ENCODE data around the gene NIPA2.

The NIPA2 gene

DNA sequence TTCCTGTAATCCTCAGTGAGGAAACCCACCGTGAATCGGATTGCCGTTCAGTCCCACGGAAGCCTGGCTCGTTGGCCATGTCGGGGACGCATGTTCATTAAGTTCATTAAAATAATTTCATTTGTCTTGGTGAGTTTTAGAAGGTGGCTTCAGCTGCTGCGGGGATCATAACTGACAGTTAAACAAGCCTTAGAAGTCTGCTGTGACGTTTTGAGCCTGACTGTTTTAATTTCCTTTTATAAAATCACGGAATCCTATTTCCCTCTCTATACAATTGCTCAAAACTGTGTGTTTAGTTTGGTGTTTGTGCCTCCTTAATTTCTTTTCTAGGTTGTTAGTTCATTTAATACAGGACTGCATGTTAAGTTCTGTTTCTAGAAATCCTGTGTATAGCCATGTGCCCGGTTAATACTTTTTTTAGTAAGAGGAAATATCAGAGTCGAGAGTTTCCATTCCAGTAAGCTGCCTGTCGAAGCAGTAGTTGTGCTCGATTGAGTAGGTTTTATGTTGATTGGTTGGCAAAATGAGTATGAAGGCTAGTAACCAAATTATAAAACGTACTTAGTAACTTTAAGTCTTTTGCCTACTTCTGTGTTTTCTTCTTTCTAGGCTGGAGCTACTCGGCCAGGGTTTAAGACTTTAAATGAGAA lies 705 bp downstream of the NIPA2 start:
- DNase-seq, result peak; percentile 32

DNA sequence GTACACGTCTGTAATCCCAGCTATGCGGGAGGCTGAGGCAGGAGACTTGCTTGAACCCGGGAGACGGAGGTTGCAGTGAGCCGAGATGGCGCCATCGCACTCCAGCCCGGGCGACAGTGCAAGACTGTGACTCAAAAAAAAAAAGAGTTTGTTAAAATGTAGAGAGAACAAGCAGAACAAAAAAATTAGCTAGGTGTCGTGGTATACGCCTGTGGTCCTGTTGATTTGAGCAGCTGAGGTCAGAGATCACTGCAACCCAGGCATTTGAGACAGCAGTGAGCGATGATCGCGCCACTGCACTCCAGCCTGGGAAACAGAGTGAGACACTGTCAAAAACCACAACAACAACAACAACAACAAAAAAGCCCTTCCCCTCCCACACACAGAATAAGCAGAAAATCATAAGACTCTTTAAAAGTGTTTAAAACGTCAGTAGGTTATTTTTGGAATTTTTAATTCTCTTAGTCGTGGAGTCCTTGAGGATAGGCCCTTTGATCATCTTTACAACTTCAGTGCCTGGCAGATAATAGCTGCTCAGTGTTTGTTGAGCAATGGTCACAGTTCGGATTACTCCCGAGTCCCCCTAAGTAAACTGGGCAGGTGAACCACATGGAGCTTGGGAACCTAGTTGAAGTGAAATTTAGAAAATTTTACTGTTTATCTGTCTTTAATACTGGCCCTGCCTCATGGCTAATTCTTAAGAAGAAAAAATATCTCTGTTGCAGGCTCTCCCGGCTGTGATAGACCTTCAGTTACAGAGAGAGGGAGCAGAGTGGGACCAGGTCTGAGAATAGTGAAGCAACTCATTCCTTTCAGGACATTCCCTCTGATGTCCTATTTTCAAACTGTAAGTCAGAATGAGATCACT lies 6.2 kb downstream of the NIPA2 start:
- DNase-seq, result no peak

GRCh38 chr15:22845289-22845900 lies 6.9 kb downstream of the NIPA2 start:
- no peak for DNase-seq

GRCh38 chr15:22846073-22846472 lies 7.6 kb downstream of the NIPA2 start:
- no peak for DNase-seq

GRCh38 chr15:22850055-22850454 lies 11.6 kb downstream of the NIPA2 start:
- DNase-seq, result no peak

DNA sequence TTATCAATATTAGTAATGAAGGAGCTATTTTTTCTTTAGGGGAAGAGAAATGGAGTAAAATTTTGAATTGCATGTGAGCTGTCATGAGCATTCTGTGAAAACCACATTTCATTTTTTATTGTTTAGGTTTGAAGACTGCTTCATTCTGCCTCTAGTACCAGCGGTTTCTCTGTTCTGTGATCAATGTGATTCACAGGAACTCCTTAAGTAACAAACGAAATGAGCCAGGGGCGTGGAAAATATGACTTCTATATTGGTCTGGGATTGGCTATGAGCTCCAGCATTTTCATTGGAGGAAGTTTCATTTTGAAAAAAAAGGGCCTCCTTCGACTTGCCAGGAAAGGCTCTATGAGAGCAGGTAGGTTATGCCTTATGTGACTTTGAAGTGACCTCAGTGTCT lies 13.0 kb downstream of the NIPA2 start:
- DNase-seq, result no peak

- no peak for DNase-seq
Measured at GRCh38 chr15:22855791-22856190, 17.3 kb downstream of the NIPA2 start.

- no peak for DNase-seq
Measured at GRCh38 chr15:22856659-22857058, 18.2 kb downstream of the NIPA2 start.

DNA sequence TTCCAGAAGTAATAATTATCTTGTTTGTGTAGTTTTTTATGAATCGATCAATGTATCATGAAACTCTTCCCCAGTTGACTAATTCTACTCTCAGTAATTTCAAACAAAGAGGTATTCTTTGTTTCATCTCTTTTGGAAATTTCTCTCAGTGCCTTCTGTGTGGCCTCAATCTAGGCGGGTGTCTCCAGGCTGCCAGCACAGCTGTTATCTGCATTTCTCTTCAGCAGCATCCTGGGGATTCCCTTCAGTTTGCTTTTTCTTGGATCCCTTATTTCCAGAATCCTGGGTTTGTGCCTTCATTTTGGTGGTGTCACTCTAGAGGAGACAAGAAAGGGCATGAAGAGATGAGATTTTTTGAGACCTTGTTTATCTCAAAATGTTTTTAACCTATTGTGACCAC lies 22.7 kb downstream of the NIPA2 start:
- no peak for DNase-seq

DNA sequence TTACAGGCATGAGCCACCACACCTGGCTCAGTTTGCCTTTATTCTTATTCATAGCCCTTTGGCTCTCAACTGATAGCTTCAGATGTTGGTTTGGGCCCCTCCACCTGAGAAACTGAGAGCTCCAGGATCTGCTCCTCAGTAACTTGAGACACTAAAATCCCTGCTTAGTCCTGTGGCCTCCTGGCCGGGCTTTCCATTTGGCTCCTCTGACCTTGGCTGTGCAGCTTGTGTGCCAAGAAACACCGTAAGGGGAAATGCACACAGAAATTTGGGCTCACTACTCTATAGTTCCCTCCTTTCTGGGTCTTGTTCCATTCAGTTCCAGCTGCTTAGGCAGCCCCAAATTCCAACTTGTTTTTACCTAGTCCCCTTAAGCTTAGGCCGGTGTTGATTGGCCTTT lies 24.9 kb downstream of the NIPA2 start:
- DNase-seq, result no peak

DNA sequence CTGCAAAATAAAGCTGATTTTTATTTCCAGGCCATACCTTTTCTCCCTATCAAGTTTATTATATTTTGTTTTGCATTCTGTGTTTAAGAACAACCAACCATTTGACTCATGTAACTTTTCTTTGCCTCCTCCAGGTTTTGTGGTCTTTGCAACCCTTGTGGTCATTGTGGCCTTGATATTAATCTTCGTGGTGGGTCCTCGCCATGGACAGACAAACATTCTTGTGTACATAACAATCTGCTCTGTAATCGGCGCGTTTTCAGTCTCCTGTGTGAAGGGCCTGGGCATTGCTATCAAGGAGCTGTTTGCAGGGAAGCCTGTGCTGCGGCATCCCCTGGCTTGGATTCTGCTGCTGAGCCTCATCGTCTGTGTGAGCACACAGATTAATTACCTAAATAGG lies 27.6 kb downstream of the NIPA2 start:
- DNase-seq, result peak; percentile 17

DNA sequence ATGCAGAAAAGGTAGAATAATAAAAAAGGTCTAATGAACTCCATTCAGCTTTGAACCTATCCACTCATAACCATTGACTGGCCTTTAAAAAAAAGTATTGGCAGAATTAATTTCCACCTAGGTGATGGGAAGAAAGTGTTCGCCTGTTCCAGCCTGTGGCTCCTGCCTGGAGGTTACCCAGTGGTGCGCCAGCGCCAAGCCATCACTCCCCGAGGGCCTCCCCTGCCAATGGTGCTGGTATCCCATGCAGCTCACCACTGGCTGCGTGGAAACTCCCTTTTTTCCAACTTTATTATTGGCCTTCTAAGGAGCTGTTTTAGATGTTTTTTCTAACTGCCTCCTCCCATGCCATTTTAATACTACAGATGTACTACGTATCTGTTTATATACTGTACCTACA lies 29.4 kb downstream of the NIPA2 start:
- DNase-seq, result no peak

- DNase-seq, result no peak
Measured at GRCh38 chr15:22868495-22868894, 30.0 kb downstream of the NIPA2 start.

GRCh38 chr15:22868928-22869327 lies 30.5 kb downstream of the NIPA2 start:
- no peak for DNase-seq

DNA sequence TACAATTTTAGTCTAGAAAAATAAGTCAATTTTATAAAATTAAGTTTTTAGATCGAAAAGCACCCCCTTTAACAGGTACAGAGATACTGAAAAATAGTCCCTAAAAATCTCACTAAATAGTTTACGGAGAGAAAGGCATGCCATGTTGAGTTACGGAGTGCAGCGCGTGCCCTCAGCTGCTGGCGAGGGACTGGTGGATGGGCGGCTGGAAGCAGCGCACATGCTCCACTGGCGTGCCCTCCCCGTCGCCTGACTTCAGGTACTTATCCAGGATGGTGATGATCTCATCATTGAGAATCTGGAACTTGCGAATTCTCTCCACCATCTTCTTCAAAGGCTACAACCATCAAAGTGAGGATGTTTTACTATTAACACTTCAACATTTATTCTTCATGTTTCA lies 31.4 kb downstream of the NIPA2 start:
- DNase-seq, result no peak

DNA sequence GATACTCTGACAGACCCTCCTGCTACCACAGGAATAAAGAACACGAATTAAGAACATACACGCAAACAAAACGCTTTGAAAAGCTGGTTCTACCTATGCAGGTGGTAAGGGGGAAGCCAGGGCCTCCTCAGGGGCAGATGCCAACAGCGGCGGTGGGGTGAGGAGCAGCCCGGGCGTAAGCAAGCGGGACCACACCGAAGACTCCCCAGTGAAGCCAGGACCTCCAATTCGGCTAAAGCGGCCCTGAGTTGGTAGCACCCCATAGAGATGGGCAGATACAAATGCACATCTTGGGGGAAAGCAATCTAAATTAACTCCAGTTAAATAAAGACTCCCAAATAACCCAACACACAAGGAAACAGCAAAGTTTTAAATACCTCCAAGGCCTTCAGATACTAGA lies 32.4 kb downstream of the NIPA2 start:
- DNase-seq, result no peak

- no peak for DNase-seq
Measured at GRCh38 chr15:22871481-22872086, 33.1 kb downstream of the NIPA2 start.

- DNase-seq, result no peak
Measured at GRCh38 chr15:22872936-22873701, 34.7 kb downstream of the NIPA2 start.

- no peak for DNase-seq
Measured at GRCh38 chr15:22873841-22874240, 35.4 kb downstream of the NIPA2 start.

DNA sequence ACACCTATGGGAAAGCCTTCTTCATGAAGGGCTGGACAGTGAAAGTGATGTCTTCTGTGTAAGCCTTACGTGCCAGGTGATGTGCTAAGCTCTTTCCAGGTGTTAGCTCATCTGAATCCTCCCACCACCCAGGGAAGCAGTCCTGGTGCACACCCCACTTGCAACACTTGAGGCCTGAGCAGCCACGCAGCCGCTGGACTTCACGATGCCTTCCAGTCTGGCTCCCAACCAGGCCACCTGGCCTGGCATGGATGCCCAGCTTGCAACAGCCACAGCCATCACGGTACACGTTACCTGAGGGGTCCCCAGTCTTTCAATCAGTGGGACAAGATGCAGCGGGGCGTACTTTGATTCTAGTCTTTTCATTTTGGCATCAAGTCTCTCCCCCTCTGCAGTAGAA lies 35.8 kb downstream of the NIPA2 start:
- no peak for DNase-seq

- no peak for DNase-seq
Measured at GRCh38 chr15:22874966-22875365, 36.5 kb downstream of the NIPA2 start.

GRCh38 chr15:22877117-22877516 lies 38.7 kb downstream of the NIPA2 start:
- no peak for DNase-seq

- no peak for DNase-seq
Measured at GRCh38 chr15:22877607-22878006, 39.1 kb downstream of the NIPA2 start.

All from hematopoietic multipotent progenitor cell treated with erythropoietin and hydrocortisone succinate and interleukin-3 and kit ligand, for 8 days (in vitro differentiated cells).